Right lobe of liver (tissue), 6 donors: ENCODE results near the gene NF1. TPM values are rescaled to one million over a fixed set of nuclear protein-coding genes. Genes with fewer than 3 reads are reported as not detected.
A peak's percentile ranks its signal among the peaks of the same experiment; 100 is the strongest.

Experiments
- ATAC-seq, 4 donors: fragments of 200-7000 bp; cut with Tn5 transposase; one replicate each; pipeline ENCODE4 v1.9.1; 2020; ENCODE audit warnings: mild to moderate bottlenecking in 4 of 4, moderate library complexity in 4 of 4
- DNase-seq, 3 donors: peaks; one replicate each; pipeline ENCODE4 v3.0.0-alpha.2; 2020
- H3K27ac ChIP-seq, 3 donors: fragments of 200-600 bp; one replicate each; pipeline ENCODE4 v1.8.0; 2022
- H3K27me3 ChIP-seq, 2 donors: fragments of 200-600 bp; one replicate each; pipeline ENCODE4 v1.8.0; 2022
- H3K36me3 ChIP-seq, 4 donors: fragments of 200-600 bp; sonication (generic) in 1 of 4; one replicate each; pipeline versions ENCODE4 v1.5.1 to v1.8.0; 2017 to 2022; ENCODE audit warnings: control low read depth in 1 of 4
- H3K4me1 ChIP-seq, 4 donors: fragments of 200-600 bp; sonication (generic) in 1 of 4; one replicate each; pipeline versions ENCODE4 v1.5.1 to v1.8.0; 2017 to 2022; ENCODE audit warnings: control low read depth in 1 of 4
- H3K4me3 ChIP-seq, 3 donors: fragments of 200-600 bp; one replicate each; pipeline ENCODE4 v1.8.0; 2022
- H3K9me3 ChIP-seq, 4 donors: fragments of 200-600 bp; sonication (generic) in 1 of 4; one replicate each; pipeline versions ENCODE4 v1.5.1 to v1.8.0; 2017 to 2022; ENCODE audit warnings: control low read depth in 1 of 4
- CTCF ChIP-seq, 4 donors: fragments of 200-600 bp in 3 of 4; fragments of 450-650 bp in 1 of 4; IDR thresholded peaks; one replicate each; pipeline versions ENCODE4 v1.5.1 to v1.8.0; 2016 to 2022; ENCODE audit warnings: antibody characterized with exemption in 4 of 4, mild to moderate bottlenecking in 2 of 4
- POLR2A ChIP-seq: fragments of 450-650 bp; IDR thresholded peaks from one replicate; pipeline ENCODE4 v1.6.1; 2017; ENCODE audit warnings: antibody characterized with exemption, mild to moderate bottlenecking
- WGBS: methylation state at CpG from one replicate; pipeline ENCODE4 v1.1.6; 2018; ENCODE audit warnings: low coverage, low lambda C conversion rate; ENCODE audit not compliant: insufficient coverage; ENCODE audit errors: missing lambda C conversion rate; 5-methylcytosine and 5-hydroxymethylcytosine counted together
- intact Hi-C, 2 donors: fragments of 100-400 bp; cut with DNase I; formaldehyde crosslinking; loops; one replicate each; pipeline versions ENCODE4 v1.11.2 to v1.14.1; 2022
- total RNA-seq, 6 experiments: library from RNA; depleted of rRNA in 2 of 6; stranded (reverse); fragments of >200 nt in 2 of 6; fragmentation: NEBNext Ultra II Directional in 3 of 6; extraction: Animal tissue kit (Norgen Biotek cat#: 25700) in 3 of 6; gene quantifications; one replicate each; pipeline versions ENCODE4 v1.1.0 to v1.2.4, GENCODE V29; 2016 to 2023
- donor health status: DM: no; HTN: yes; CAD: no.
- donor health status: DM: no; HTN: no; CAD: no.
- donor health status: DM: no; HTN: no; CAD: no.
- donor health status: DM: no; HTN: yes; CAD: no.
- donor health status: DM: no; HTN: yes; CAD: no.

NF1 gene
- total RNA-seq, 6 experiments from 2014 or later: 26.6 to 35.3 (median 30.0) TPM

GRCh38 chr17:31058976-31059375 lies 35.8 kb upstream of the NF1 start:
- H3K4me3 ChIP-seq: no peak overlapping the region
- WGBS: 37% methylated on average over 2 of the region's 2 CpGs
- DNase-seq (no peak), ATAC-seq (peak in 2 of 4 donors; percentile 38 to 45)
- H3K27me3 ChIP-seq: no peaks in the 10 kb centered on the region
- no peak overlapping the region for H3K27ac ChIP-seq
- TF ChIP-seq CTCF (IDR thresholded peaks at IDR 0.05) (no peak), POLR2A (no peak)
- H3K9me3 ChIP-seq: no peaks in the 10 kb centered on the region
- no peaks in the 10 kb centered on the region for H3K36me3 ChIP-seq
- no peaks in the 10 kb centered on the region for H3K4me1 ChIP-seq
- intact Hi-C loops: no loop called here

GRCh38 chr17:31060791-31061550 lies 33.8 kb upstream of the NF1 start:
- H3K36me3 ChIP-seq: no peaks in the 10 kb centered on the region
- no peaks in the 10 kb centered on the region for H3K27me3 ChIP-seq
- TF ChIP-seq POLR2A: no peak
- TF ChIP-seq CTCF (IDR thresholded peaks at IDR 0.05): no peak
- 66% methylated on average over 7 of the region's 7 CpGs for WGBS
- H3K4me1 ChIP-seq: no peaks in the 10 kb centered on the region
- H3K27ac ChIP-seq: no peak overlapping the region
- ATAC-seq (peak in 1 of 4 donors; percentile 39), DNase-seq (no peak)
- intact Hi-C loops: no loop called here
- no peak overlapping the region for H3K4me3 ChIP-seq
- H3K9me3 ChIP-seq: no peaks in the 10 kb centered on the region

GRCh38 chr17:31061678-31062077 lies 33.1 kb upstream of the NF1 start:
- WGBS: 69% methylated on average over 2 of the region's 3 CpGs
- H3K4me1 ChIP-seq: no peaks in the 10 kb centered on the region
- intact Hi-C loops: no loop called here
- no peak for DNase-seq
- no peaks in the 10 kb centered on the region for H3K27me3 ChIP-seq
- TF ChIP-seq CTCF (IDR thresholded peaks at IDR 0.05) (no peak), POLR2A (no peak)
- H3K27ac ChIP-seq: no peak overlapping the region
- H3K36me3 ChIP-seq: no peaks in the 10 kb centered on the region
- H3K4me3 ChIP-seq: no peak overlapping the region
- no peak for ATAC-seq
- H3K9me3 ChIP-seq: no peaks in the 10 kb centered on the region

DNA sequence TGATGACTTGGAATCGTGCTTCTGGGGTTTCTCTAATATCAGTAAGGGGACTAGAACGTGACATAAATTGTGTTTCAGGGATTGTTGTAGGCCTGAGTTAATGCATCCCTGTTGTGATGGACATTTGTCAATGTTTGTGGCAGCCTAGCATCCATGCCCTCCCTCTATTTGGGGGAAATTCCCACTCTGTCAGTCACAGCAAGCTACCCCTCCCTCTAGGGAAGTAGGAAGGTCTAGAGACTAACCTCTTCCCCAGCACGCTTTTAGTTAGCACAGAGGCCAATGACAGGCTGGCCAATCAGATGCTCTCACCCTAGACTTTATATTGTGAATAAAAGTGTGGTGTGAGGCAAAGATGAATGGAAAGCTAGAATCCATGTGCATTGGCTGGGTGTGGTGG lies 32.4 kb upstream of the NF1 start:
- intact Hi-C loops: no loop called here
- Histone ChIP-seq H3K4me1 (no peaks in the 10 kb centered on the region), H3K9me3 (no peaks in the 10 kb centered on the region), H3K27me3 (no peaks in the 10 kb centered on the region), H3K36me3 (no peaks in the 10 kb centered on the region), H3K27ac (no peak overlapping the region), H3K4me3 (no peak overlapping the region)
- WGBS: 96% methylated on average over 3 of the region's 3 CpGs
- DNase-seq (no peak), ATAC-seq (no peak)
- no peak for TF ChIP-seq POLR2A

DNA sequence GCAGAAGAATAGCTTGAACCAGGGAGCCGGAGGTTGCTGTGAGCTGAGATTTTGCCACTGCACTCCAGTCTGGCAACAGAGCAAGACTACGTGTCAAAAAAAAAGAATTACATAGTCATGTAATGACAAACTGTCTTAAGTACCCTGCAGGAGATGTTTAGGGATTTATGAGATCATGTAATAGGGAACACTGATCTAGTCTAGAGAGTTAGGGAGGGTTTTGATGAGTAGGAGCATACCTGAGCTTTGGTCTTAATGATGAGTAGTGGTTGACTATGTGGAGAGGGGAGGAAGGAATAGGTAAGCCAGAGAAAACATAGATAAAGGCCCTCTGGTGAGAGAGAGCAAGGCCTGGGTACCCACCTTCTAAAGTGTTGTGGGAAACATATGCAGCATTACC lies 30.1 kb upstream of the NF1 start:
- Histone ChIP-seq H3K9me3 (no peaks in the 10 kb centered on the region), H3K27ac (no peak overlapping the region), H3K4me3 (no peak overlapping the region), H3K36me3 (no peaks in the 10 kb centered on the region), H3K27me3 (no peaks in the 10 kb centered on the region), H3K4me1 (no peaks in the 10 kb centered on the region)
- ATAC-seq (no peak), DNase-seq (no peak)
- intact Hi-C loops: no loop called here
- WGBS: 81% methylated on average over 2 of the region's 2 CpGs
- no peak for TF ChIP-seq CTCF (IDR thresholded peaks at IDR 0.05)
- TF ChIP-seq POLR2A: no peak
